GM12878 (cell line): ENCODE data around the gene TMEM236.

Source experiments
- ATF7 ChIP-seq: fragments of 450-650 bp; IDR thresholded peaks from 2 replicates; pipeline ENCODE4 v1.6.1; 2016; ENCODE audit warnings: low read depth, mild to moderate bottlenecking
- BHLHE40 ChIP-seq, 2 experiments: fragments of 450-650 bp in 1 of 2; IDR thresholded peaks; 2 replicates each; pipeline ENCODE4 v1.6.1; 2011 to 2017; ENCODE audit warnings: low read depth in 2 of 2, borderline replicate concordance in 1 of 2, improper control_type of control experiment in 1 of 2, low read length in 1 of 2, mild to moderate bottlenecking in 1 of 2
- CREB1 ChIP-seq: IDR thresholded peaks from 2 replicates; pipeline ENCODE4 v1.6.1; 2012; ENCODE audit warnings: low read depth, mild to moderate bottlenecking, inconsistent platforms
- CTCF ChIP-seq, 3 experiments: IDR thresholded peaks in 2 of 3; conservative IDR thresholded peaks in 1 of 3; 2 replicates each; pipeline ENCODE4 v1.5.1; 2011; ENCODE audit warnings: low read depth in 3 of 3, low read length in 3 of 3, mild to moderate bottlenecking in 3 of 3, control low read depth in 2 of 3, moderate library complexity in 2 of 3, inconsistent platforms in 1 of 3, mixed read lengths in 1 of 3; ENCODE audit not compliant: control insufficient read depth in 2 of 3, insufficient read depth in 1 of 3; ENCODE audit errors: extremely low read depth in 1 of 3
- EZH2 ChIP-seq: IDR thresholded peaks from 2 replicates; pipeline ENCODE4 v1.6.1; 2012; ENCODE audit warnings: low read depth, mild to moderate bottlenecking, control low read depth, inconsistent platforms, low read length, borderline replicate concordance; ENCODE audit not compliant: control insufficient read depth
- FOS ChIP-seq: IDR thresholded peaks from 3 replicates; pipeline ENCODE4 v1.6.1; 2011; ENCODE audit warnings: borderline replicate concordance; ENCODE audit not compliant: insufficient read length; ENCODE audit errors: extremely low read depth
- JUND ChIP-seq: IDR thresholded peaks from 2 replicates; pipeline ENCODE4 v1.6.1; 2012; ENCODE audit warnings: low read depth, mild to moderate bottlenecking, low read length, improper control_type of control experiment, moderate library complexity
- MXI1 ChIP-seq: fragments of 150-350 bp; IDR thresholded peaks from 2 replicates; pipeline ENCODE4 v1.6.1; 2011; ENCODE audit warnings: low read depth, mild to moderate bottlenecking, inconsistent platforms, low read length, improper control_type of control experiment
- RAD21 ChIP-seq: IDR thresholded peaks from 2 replicates; pipeline ENCODE4 v1.6.1; 2011; ENCODE audit warnings: mild to moderate bottlenecking, low read depth, low read length, moderate library complexity; ENCODE audit not compliant: insufficient read depth
- RELA ChIP-seq: fragments of 450-650 bp; IDR thresholded peaks from 2 replicates; pipeline ENCODE4 v1.8.0; 2014; ENCODE audit warnings: borderline replicate concordance; ENCODE audit not compliant: partially characterized antibody
- SIN3A ChIP-seq: IDR thresholded peaks from 2 replicates; pipeline ENCODE4 v1.6.1; 2012; ENCODE audit warnings: low read depth, low read length, improper control_type of control experiment
- SPI1 ChIP-seq: IDR thresholded peaks from 2 replicates; pipeline ENCODE4 v1.6.1; 2011; ENCODE audit warnings: low read depth, mild to moderate bottlenecking, low read length, moderate library complexity, borderline replicate concordance; ENCODE audit not compliant: insufficient read depth
- ZNF24 ChIP-seq: fragments of 450-650 bp; IDR thresholded peaks from 2 replicates; pipeline ENCODE4 v1.6.1; 2017; ENCODE audit warnings: antibody characterized with exemption, mild to moderate bottlenecking

GRCh38 chr10:17819836-17820235, 67.8 kb downstream of the TMEM236 start:
- TF ChIP-seq SIN3A (no peak), FOS (no peak), SPI1 (no peak), BHLHE40 (IDR thresholded peaks at IDR 0.05; ENCODE audit: borderline replicate concordance in 1 of 2, low read depth in 2 of 2, low read length in 1 of 2) (no peak), RAD21 (no peak), ZNF24 (no peak), CTCF (IDR thresholded peaks at IDR 0.05 in 2 of 3, conservative IDR thresholded peaks at IDR 0.05 in 1 of 3; ENCODE audit: control insufficient read depth in 2 of 3, extremely low read depth in 1 of 3, insufficient read depth in 1 of 3, low read depth in 3 of 3, low read length in 3 of 3) (no peak), RELA (no peak), CREB1 (no peak), ATF7 (no peak), JUND (no peak), MXI1 (no peak), EZH2 (no peak)
